Stimulated activated CD8-positive, alpha-beta memory T cell treated with anti-CD3 and anti-CD28 coated beads, Interleukin-15, amount 100 ng/mL, for 48 hours (primary cell): ENCODE data around the gene BIN1.

Experiments
- DNase-seq, 2 donors: peaks; one replicate each; pipeline ENCODE4 v3.0.0-alpha.2; 2020; ENCODE audit warnings: low read depth in 2 of 2

Gene BIN1

GRCh38 chr2:127074936-127075335 is 32.0 kb downstream of the BIN1 start:
- DNase-seq, result no peak

GRCh38 chr2:127074358-127074757 is 32.6 kb downstream of the BIN1 start:
- DNase-seq, result no peak

- DNase-seq, result no peak
These were observed 34.0 kb downstream of the BIN1 start for GRCh38 chr2:127072970-127073369.

GRCh38 chr2:127072396-127072795 is 34.6 kb downstream of the BIN1 start:
- no peak for DNase-seq

- DNase-seq, result no peak
These were observed 35.0 kb downstream of the BIN1 start for GRCh38 chr2:127071901-127072328.

- DNase-seq, result no peak
These were observed 36.7 kb downstream of the BIN1 start for GRCh38 chr2:127070221-127070620.

GRCh38 chr2:127069536-127069935 is 37.4 kb downstream of the BIN1 start:
- no peak for DNase-seq

- no peak for DNase-seq
These were observed 38.0 kb downstream of the BIN1 start for GRCh38 chr2:127069003-127069402.

- DNase-seq, result no peak
These were observed 38.6 kb downstream of the BIN1 start for GRCh38 chr2:127068351-127068741.

DNA sequence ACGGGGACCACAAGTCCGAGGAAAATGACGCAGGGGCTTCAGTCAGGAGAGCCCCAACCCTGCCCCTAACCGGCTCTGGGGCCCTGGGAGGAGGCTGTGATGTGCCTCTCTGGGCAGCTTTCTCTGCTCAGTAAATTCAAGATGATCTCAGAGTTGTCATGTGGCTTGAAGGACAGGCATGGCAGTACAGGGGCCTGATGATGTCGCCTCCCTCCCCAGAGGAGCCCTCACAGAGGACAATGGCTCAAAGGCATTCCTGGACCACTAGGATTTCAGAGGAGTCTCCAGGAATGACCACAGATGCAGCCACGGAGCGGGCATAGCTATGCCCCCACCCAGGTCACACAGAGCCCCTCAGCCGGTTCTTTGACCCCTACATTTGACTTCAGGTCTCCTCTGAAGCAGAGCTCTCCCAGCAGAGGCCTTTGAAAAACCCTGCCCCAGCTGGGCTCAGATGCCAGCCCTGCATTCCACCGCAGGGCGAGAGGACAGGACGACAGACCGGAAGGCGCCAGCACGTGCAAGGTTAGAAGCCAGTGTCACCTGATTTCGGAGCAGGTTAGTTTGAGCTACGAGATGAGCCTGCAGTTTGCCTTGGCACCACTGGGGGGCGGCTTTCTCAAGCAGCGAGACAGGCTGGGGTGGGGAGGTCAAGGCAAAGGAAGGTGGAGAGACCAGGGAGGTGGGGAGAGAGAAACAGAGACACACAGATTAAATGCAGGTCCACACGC is 39.2 kb downstream of the BIN1 start:
- DNase-seq, result peak; percentile 47

GRCh38 chr2:127066942-127067341 is 40.0 kb downstream of the BIN1 start:
- DNase-seq, result no peak

GRCh38 chr2:127065940-127066318 is 41.0 kb downstream of the BIN1 start:
- no peak for DNase-seq

DNA sequence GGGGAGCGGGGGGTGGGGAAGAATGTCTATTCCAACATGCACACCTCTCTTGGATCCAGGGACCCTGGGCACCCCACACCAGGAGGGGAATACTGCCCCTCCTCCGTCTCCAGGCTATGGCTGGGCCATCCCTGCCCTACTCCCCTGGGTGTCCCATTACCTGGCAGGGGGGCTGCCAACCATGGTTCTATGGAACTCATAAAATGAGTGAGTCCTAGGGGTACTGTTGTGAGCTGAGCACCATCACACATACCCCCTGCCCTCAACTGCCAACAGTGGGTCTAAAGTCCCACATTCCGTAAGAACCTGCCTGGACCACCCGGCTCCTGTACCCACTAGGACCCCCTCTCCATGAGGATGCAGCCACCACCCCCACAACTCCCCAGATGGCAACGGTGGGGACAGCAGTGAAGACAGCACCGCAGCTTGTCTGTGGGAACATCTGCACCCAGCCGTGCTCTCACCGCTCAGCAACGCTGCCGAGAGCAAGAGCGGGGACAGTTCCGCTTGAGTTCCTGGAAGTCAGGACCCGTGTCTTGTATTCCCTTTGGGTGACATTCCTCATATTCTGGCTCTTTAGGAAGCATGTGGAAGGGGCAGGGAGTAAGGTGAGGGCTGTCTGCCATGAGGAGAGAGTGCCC is 41.5 kb downstream of the BIN1 start:
- DNase-seq, result no peak

DNA sequence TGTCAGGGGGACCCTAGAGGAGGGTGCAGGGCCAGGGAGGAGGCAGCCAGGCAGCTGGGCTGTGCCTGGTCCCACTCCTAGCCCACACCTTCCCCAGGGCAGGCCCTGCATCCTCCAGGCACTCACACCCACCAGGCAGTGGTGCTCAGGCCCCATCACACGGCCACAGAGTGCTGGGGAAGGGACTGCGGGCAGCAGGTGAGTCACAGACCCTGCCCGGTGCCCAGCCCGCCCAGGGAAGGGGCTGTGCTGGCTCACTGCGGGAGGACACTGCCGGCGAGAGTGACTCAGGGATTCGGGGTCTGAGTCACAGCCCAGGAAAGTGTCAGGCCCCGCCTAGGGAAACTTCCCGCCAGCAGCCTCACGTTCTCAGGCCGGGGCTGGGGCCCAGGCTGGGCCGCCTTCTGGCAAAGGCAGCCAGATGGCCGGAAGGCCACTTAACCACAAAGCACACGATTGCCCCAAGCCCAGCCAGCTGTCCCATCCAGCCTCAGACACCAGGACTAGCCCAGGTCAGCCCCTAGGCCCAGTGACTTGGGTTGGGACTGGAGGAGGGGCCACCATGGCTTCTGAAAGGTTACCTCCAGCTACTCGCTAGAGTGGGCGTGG is 42.2 kb downstream of the BIN1 start:
- peak; percentile 83 to 84 for DNase-seq

DNA sequence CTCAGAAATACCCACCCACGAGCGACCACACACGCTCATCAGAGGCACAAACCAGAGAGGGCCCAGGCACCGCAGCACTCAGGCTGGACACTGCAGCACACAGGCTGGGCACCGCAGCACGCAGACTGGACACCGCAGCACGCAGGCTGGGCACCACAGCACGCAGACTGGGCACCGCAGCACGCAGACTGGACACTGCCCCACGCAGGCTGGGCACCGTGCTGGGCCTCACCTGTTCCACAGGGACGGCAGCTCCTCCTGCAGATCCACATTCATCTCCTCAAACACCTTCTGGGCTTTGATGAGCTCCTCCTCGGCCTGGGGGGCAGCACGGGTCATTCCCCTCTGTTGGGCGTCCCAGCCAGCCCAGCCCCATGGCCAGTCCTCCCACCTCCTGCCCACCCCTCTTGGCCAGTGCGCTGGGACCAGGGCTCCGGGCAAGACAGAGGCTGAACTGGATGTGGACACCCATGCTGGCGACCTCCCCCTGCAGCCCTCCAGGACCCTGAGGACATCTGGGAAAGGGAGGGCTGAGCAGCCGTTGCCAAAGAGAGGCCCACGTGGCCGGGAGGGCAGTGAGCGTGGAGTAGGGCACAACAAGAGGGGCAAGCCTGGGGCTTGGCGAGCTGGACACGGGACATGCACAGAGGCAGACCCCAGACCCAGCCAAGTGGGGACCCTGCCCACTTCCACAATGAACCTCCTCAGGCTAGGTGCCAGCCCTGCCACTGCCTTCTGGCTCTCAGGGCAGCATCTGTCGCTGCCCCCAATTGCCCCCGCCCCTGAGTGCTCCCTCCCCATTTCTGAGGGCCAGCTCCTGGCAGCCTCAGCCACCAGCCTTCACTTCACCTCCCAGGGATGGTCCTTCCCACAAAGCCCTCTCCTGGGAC is 43.0 kb downstream of the BIN1 start:
- no peak for DNase-seq

DNA sequence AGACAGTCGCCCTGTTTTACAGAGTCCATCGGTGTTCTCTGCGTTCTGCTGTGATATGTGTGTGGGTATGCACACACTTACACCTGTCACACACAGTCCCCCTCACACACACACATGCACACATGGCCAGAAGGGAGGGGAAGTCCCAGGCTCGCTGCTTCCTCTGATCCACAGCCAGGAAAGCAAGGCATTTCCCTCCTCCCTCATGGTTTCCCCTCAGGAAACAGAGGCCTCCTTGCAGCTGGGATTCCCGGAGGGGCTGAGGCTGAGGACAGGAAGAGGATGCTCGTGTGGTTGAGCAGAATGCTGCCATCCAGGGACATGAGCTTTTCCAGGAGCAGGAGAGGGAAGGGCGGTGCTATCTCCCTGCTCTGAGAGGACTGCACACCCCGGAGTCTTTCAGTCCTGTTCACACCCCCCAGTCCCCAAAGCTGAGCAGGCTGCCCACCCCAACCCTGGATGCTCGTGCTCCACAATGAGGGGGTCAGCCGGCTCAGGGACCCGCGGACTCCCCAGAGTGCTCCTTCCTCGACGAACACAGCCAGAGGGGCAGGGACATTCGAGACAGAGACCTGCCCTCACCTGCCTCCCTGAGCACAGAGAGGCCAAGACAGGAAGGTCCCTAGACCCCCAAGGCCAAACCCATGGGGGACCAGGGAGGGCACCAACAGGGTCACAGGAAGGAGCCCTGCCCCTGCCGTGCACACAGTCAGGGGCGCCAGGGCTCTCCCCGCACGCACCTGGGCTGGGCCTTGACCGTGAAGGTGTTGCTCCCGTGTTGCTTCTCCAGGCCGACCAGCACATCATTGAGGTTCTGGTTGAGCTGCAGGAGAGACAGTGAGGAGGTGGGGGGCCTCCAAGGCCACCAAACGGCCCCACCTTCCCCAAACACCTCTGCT is 45.3 kb downstream of the BIN1 start:
- no peak for DNase-seq

DNA sequence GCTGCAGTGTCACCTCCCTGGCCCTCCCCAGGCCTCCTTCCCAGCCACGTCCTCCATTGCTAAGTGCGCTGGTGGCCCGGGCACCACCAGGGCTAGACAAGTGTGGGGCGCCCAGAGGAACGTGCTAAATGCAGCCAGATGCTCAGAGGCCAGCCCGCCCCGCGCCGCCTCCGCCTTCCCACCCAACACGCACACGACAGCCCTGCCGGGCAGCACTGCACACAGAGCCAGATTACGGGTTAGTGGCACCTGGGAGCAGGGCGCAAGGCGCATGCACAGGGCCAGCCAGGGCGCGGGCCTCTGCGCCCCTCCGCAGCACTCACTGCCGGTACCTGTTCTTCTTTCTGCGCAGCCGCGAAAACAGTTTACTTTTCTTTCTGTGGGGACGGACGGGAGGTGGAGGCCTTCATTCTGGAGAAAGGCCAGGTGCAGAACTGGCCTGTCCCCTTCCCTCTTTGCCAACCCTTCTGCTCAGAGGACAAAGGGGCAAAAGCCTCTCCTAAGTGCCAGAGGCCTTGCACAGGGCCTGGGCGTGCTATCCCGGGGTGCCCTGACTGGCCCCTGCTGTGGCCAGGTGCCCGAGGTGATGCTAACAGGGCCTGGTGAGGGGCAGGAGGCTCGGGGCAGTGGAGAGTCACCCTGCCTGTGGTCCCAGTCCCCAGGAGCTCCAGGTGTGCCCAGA is 46.5 kb downstream of the BIN1 start:
- no peak for DNase-seq

DNA sequence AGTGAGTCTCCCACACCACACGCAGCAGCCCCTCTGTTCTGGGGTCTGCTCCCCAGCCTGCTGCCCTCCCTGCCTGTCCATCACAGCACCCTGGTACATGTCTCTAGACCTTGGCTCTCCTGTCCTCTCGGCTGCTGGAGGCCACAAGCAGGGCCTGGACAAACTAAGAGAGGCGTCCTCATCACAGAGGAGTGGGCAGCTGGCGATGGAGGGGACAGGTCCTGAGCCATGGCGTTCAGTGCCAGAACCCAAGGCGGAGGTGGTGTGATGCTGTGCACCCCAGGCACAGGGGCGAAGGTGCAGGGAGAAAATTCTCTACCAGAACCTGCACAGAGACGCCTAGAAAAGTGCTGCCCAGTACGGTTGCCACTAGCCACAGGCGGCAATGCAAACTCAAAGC is 47.4 kb downstream of the BIN1 start:
- DNase-seq, result no peak

DNA sequence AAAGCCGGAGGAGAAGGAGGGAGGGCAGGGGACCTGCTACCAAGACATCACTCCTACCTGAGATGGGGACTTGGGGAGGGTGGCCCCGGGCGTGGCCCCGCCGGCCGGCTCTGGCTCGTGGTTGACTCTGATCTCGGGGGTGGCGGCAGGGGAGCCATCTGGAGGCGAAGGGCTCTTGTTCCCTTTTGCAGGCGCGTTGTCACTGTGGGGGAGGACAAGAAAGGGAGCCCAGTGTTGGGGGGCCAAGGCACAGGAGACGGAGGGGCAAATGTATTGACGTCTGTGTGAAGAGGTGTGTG is 48.1 kb downstream of the BIN1 start:
- DNase-seq, result no peak

- DNase-seq, result no peak
These were observed 48.6 kb downstream of the BIN1 start for GRCh38 chr2:127058246-127058953.
